GM19238 (cell line): ENCODE measurements around the gene DMD.
"Not testable (repeated sequence)": the region's sequence is repeated elsewhere in the genome, so short reads cannot be mapped to it uniquely, and the experiment has no call there.

ENCODE experiments used
- DNase-seq: peaks from one replicate; pipeline ENCODE4 v3.0.0; 2011; ENCODE audit warnings: low spot score; ENCODE audit not compliant: insufficient read length

DMD gene

GRCh38 chrX:32644476-32645245 lies 566.7 kb downstream of the DMD start:
- DNase-seq = no peak

DNA sequence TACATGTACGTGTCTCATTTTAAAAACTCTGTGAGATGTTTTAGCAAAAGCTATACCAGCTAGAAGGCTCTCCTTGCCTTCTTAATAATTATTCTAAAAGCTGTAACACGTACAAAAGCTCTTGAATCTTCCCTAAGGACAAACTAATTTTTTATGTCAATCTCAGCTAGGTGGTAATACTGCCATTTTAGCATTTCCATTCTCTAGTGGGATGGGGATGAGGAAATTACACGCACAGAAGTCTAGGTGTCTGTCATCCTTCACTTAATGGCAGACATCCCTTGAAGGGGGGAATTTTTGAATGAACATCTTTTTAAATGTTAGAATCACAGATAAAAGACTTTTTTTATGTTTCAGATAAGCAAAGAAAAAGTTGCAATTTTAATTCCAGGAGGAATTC lies 569.1 kb downstream of the DMD start:
- no peak for DNase-seq

GRCh38 chrX:32618154-32618553 lies 593.2 kb downstream of the DMD start:
- DNase-seq = no peak

DNA sequence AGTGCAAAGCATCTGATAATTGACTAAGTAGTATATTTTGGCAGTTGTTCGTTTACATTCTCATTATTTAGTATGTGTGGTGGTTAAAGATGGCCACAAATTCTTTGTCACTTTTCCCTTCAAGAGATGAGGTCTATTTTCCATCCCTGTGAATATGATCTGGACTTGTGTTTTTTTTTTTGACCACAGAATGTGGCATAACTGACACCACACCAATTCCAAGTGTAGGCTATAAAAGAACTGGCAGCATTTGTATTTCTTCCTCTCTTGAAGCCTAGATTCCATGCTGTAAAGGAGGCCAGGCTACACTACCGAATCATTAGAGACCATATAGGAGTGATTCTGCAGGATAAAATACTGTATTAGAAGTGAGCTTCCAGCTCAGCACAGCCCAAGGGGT lies 596.6 kb downstream of the DMD start:
- DNase-seq = no peak

DNA sequence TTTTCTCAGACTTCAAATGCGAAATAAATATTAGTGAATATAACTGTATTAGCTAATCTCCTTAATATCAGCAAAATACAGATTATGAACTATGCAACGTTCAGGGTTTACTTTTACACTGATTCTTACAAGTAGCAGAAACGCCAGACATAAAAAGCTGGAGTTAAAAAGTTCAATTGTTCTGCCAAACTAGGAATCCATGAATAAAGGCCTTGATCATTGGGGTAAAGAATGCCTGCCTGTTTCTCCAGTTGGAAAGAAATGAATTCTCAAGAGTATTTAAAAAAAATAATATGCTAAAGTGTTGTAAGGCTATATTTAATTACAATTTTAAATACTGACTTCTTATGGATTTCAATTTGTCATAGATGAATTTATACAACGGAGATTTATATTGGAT lies 612.2 kb downstream of the DMD start:
- DNase-seq = no peak

DNA sequence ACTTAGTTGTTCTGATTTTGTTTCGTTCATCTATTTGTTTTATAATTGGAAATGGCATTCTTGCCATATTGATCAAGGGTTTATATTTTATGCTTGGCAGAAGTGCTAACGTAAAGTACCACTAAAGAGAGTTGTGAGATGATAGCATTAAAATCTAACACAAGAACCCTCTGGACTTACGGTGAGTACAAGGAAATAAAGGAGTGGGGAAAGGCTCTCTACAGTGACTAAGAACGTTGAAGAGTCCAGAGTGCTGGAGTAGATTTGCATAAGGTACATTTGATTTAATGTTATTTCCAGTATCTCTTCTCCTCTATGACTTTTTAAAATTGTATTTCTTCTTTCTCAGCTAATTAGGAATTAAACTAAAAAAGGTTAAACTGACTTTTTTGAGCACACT lies 612.6 kb downstream of the DMD start:
- no peak for DNase-seq

DNA sequence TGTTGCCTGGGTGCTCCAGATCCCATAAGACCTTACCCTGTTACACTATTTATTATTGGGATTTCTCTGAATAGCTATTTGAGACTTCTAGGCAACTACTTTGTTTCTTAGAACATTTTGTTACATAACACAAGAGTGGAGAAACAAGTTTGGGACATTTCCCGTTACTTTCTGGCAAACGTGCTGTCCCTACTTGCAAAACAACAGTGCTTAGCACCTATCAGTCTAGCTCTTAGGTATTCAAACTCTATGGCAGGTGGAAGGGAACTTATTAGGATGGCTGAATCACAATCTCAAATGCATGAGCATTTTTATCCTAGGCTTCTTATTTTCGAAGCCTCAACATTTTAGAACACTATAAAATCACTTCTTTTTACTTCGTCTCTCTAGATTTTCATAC lies 613.6 kb downstream of the DMD start:
- no peak for DNase-seq

DNA sequence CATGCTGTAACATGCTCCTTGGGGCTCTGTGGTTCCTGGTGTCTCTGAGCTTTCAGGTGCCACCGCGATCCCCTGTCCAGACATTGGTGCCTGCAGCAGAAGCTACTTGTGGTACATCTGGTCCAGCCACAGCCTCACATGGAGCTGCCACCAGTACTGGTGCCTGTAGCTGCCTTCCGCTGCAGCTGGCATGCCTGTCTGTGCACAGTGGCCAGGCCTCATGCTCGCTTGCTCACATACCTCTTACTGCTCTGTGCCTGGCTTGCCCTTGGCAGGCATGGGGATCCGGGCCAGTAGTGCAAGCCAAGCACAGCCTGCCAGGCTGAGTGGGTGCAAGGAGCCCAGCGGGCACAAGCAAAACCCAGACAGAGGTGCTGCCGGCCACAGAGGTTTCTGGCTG lies 618.6 kb downstream of the DMD start:
- no peak for DNase-seq

DNA sequence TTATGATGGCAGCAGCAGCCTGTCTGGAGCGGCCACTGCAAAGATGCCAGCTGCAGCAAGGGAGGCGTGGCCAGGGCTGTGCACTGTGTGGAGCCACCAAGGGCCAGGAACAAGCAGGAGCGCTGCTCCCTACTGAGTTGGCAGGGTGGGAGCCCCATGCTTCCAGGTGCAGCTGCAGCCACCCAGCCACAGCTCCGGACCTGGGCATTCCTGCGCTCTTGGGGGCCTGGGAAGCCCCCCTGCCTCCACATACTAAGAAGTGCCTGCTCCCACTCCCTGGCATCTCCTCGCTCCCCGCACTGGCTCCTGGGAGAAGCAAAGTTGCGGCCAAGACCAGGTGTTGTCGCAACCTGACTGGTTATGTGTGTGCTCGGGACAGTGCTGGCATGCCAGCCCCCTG lies 619.8 kb downstream of the DMD start:
- no peak for DNase-seq

GRCh38 chrX:32582729-32583128 lies 628.6 kb downstream of the DMD start:
- no peak for DNase-seq

GRCh38 chrX:32576885-32577284 lies 634.5 kb downstream of the DMD start:
- no peak for DNase-seq

GRCh38 chrX:32572644-32573043 lies 638.7 kb downstream of the DMD start:
- DNase-seq = no peak

- DNase-seq = no peak
Measured at GRCh38 chrX:32571579-32571978, 639.8 kb downstream of the DMD start.

DNA sequence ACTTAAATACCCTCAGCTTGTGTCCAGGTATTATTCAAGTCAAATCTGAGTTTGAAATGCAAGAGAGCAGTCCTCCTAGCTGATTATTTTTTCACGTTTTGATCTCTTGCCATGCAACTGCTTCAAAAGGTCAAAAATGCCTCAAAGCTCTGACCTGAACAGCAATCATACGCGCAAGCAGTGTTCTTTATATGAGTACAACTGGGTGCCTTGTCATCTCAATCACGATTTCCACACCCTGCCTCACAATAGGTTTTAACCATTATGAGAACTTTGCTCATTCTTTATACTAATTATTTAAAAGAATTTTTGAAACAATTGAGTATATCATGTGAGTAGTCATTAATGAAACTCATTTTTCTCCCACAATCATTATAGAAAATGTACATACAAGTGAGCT lies 649.1 kb downstream of the DMD start:
- DNase-seq = no peak

- DNase-seq = no peak
Measured at GRCh38 chrX:32545101-32545500, 666.2 kb downstream of the DMD start.

- no peak for DNase-seq
Measured at GRCh38 chrX:32538554-32538953, 672.8 kb downstream of the DMD start.

DNA sequence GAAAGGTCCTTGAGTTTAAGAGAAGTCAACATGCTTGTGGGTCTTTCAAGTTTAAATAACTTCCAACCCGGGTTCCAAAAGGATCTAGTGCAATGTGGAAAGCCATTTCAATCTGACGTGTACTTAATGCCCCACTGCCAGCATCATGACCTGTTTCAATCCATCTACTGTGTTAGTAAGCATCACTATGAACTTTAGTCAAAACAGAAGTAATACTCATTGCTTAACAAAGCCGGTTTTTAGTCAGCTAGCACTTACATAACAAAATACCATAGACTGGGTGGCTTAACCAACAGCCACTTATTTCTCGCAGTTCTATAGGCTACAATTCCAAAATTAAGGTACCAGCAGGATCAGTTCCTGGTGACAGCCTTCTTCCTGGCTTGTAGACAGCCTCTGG lies 677.5 kb downstream of the DMD start:
- no peak for DNase-seq

DNA sequence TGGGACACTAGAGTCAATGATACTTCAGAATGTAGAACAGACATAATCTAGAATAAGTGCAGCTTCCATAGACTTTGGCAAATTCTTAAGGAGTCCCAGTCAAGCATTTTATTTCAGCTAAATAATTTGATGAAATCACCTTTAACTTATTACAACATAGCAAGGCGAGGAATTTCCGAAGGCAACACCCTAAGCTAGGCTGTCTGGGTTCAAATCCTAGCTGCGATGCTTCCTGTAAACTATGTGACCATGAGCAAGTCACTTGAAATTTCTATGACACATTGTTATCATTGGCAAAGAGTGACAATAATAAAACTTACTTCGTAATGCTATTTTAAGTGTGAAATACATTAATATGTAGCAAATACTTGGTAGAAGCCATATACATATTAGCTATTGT lies 679.1 kb downstream of the DMD start:
- no peak for DNase-seq

DNA sequence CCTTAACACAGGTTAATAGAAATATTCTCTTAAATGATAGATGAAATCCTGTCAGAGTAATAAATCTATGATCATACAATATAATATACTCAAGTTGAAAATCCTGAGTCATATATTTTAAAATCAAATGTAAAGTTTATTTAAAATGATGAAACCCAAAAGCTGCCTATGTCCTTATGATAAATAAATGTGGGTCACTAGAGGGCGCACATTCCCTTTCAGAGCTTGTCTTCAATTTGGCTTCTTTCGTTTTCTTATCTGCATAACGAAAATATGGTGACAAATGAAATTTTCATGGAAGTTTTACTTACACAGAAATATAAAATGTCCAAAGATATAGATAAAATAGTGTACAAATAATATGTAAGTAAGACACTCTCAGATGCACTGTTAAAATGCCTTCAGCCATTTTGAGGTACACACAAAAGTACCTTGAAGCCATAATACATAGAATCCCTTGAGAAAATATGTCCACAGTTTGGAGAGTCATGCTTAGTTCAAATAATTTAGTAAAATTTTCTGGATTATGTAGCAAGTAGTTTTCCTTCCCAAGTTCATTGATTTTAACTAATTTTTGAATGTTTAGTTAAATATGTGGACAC lies 680.4 kb downstream of the DMD start:
- no peak for DNase-seq

DNA sequence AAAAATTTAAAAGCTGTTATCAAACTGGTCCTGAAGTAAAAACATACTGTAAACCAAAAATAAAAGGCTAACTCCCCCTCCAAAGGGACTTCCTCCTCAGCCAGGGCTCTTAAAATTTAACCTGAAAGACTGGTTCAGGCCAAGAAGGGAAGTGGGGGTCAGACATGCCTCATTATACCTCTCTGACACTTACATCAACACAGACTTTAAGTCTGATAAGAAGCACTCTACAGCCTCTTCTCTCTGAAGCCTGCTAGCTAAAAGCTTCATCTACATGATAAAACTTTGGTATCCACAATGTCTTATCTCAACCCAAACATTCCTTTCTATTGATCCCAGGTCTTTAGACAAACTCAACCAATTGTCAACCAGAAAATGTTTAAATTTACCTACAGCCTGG lies 682.9 kb downstream of the DMD start:
- DNase-seq = not testable (repeated sequence)

DNA sequence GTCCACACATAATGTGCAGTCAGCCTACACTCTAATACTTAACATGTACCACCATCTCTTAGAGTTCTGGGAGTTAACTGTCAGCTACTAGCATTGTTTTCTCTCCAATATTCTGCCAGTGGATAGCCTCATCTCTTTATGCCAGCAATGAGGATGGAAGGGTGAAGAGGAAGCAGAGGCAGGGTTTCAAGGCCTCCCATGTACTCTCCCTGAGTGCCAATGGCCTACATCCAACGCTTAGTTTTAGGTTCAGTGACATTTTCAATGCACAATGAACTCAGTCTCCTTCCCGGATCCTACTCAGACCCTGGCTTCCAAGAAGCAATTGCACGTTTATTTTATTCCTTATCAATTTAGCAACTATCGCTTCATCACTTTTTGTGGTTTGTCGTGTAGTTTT lies 686.1 kb downstream of the DMD start:
- no peak for DNase-seq

GRCh38 chrX:32524385-32524784 lies 687.0 kb downstream of the DMD start:
- no peak for DNase-seq

DNA sequence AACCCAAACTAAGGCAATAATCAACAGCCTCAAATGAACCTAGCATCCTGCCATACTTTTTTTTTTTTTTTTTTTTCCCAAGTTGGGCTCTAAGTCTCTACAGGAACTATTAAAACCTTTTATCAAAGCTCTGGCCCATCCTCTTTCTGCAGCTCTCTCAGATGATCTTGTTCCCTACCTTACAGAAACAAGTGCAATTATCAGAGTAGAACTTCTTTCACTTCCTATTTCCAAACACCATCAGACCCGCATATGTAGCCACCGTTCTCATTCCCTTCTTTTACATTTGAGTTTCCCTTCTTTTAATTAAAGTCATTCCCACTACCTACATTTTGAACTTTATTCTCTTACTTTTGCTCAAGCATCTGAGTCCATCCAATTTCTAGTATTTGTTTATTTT lies 690.6 kb downstream of the DMD start:
- DNase-seq = no peak
